GM20431 (cell line): Measurements from ENCODE around the gene FMNL1.

ENCODE experiments used
- in situ Hi-C: fragments of 300-500 bp; cut with MseI, MboI; formaldehyde crosslinking; loops from one replicate; pipeline ENCODE4 v1.15.0; 2020; ENCODE audit warnings: low sequenced_read_pairs; ENCODE audit not compliant: unreplicated experiment

FMNL1 gene

DNA sequence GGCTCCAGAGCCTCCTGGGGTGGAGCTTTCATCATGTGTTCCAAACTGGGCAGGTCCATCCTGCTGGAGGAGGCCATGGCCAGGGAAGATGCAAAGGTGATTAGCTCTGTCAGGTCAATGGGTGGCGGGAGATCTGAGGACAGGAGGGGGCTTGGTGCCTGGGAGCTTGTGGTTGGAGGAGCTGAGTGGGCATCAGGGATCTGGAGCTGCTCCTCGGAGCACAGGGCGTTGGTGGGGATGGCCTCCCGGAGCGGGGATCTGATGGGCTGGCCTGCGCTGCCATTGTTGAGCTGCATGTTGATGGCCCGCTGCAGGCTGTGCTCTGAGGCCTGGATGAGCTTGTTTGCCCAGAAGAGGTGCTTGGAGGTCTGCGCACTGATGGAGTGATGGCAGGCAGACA is 33.7 kb downstream of the FMNL1 start:
- in situ Hi-C loops: no loop called here

DNA sequence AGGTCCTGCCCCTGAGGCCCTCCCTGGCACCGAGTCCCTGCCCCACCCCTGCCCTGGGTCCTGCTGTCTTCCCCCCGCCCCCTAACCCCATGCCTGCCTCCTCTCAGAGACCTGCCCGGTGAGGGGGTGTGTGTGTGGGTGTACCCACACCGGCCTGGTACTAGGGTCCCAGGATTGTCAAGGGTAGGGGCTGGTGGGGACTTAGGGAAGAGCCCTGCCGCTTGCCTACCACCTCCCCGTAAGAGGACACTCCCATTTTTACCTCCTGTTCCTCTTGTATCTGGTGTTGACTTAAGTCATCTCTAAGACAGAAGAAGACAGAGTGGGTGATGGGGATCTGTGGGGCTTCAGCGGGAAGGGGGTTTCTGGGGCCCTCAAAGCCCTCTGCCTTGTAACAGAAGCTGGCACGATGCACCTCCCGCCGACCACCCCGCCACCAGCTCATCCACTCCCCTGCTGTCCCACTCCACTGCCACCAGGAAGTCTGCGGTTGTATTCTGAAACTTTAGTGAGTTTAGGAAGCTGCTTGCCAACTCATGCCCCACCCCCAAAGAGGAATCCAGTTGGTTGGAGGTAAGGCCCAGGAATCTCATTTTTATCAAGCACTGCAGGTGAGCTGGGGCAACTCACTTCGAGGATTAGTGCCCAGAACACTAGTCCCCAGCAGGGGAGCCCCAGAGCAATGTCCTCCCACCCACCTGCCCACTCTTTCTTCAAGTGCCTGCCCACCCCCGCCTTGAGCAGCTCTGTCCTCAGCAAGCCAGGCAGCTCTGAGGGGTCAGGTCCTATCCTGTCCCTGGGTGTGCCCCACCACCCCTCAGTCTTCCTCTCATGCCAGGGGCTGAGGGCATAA is 34.7 kb downstream of the FMNL1 start:
- in situ Hi-C loops: no loop called here

DNA sequence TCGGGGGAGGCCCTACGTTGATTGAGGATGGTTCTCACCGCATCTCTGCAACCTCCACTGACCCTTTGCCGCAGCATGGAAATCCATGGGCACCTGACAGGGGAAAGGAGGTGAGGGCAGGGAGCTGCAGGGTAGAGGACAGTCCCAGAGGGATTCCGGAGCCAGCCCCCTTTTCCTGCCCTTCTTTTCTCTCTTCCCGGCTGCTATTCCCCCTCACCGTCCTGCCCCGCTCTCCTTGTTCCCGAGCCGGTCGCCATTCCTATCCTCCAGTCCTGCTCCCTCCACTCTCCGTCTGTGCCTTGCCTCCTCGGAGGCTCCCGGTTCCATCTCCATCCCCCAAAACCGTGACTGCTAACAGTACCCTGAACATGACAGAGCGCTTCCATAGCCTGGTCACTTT is 35.4 kb downstream of the FMNL1 start:
- in situ Hi-C loops: no loop called here

DNA sequence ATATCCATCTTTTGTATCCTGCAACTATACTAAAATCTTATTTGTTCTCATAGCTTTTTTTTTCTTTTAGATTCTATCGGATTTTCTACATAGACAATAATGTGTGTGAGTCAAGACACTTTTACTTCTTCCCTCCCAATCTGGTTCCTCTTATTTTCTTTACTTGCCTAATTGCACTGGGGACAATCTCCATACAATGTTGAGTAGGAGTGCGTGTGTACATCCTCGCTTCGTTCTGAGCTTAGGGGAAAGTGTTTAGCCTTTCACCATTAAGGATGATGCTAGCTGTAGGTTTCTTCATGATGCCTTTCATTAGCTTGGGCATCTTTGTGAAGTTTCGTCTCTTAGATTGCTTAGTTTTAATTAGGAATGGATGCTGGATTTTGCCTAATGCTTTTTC is 37.3 kb downstream of the FMNL1 start:
- in situ Hi-C loops: no loop called here

DNA sequence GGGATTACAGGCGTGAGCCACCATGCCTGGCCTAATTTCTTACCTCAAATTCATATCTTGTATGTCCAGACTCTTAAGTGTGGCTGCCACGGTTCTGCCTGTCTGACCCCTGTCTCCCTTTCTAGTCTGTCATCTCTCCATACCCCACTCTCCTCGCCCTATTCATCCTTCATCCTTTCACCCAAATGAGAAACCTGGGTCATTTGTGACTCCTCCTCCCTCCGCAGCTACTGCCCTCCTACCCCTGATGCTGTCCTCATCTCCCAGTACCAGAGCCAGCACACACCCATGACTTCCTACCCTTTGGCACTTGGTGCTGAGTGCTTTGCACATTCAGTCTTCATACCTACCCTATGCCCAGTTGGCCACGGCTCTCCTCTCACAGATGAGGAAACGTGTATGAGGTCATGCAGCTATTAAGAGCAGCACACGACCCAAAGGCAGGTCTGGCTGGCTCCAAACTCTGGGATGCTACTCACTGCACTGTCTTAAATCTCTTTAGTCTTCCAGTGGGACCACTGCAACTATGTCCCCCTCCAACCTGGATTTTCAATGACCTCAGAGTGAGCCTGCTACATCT is 38.6 kb downstream of the FMNL1 start:
- in situ Hi-C loops: loop anchor here (10.0 kb wide), 1 partner anchor 45 kb away; no protein-coding TSS in a partner anchor

DNA sequence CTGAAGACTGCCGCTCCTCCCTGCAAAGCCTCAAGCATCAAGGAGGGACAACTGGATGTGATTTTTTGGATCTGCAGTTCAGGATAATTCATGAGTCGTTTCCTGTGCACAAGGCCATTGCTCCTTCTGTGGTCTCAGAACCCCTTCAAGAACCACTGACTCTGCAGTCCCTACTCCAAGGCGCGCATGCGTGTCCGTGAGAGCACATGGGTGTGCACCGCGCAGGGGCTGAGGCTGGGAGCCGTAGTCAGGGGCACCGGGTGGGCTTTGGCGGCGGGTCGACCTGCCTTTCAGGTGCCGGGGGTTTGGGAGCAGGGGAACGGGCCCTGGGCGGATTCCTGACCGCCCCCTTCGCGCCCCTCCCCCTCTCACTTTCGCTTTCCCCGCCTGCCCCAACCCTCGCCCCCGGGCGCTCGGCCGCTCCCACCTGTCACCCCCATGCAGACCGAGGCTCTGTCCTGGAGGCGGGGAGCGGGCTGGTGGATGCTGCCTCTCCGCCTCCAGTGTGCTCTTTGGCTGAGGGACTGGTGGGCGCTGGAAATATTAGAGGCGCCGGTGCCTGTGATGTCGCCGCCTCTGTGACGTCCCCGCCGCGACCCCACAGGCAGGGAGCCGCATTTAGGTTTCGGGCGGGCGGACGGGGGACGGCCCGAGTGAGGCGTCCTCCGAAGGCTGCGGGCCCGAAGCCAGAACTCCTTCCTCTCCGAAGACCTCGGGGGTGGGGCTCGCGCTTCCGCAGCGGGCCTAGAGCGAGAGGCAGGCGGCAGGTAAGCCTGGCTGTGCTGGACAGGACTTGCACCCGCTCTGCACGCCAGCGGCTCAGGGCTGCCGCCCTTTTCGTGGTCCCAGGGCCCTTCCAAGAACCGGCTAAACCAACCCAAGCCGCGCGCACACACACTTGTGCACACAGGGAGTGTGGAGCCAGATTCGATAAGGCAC is 40.2 kb downstream of the FMNL1 start, which contains the start of gene SPATA32:
TSS of gene SPATA32 (minus strand) at position 518 of the 939 bp plus-strand sequence. CDS start at position 440, 78 bp downstream.
- in situ Hi-C loops: loop anchor here (10.0 kb wide), 1 partner anchor 47 kb away; no protein-coding TSS in a partner anchor

DNA sequence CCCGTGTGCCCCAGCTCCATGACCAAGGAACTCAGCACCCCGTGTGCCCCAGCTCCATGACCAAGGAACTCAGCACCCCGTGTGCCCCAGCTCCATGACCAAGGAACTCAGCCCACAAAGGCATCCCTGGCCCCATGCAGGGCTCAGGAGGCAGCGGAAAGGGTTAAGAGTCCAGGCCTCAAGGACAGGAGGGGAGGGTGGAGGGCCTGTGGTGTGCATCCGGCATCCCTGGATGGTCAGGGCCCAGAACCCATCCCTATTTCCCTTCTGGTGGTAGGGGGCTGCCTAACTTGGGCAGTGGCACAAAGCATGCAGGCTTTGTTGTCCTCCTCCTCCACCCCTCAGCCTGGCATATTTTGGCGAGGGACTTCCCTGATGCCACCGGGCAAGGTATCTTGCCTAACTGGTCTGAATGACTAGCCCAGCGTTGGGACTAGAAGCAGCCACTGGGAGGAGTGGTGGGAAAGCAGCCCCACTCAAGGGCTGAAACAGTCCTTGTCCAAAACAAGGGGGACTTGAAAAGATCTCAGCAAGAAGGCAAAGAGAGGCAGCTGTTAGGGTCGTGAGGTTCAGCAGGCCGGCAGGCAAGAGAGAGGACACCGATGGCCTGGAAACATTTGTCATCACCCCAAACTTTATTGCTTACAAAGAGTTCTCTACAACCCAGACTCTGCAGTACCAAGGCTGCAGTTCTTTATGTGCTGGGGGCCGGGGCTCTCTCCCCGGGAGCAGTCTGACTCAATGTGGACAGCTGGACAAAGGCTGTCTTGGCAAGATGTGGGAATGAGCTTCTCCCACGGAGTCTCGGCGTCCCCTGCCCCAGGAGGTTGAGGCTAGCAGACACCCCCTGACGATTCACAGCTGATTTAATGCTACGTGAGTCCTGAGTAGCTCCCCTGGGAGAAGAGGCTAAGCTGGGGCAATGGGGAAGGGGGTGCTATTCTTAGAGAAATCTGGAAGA is 41.1 kb downstream of the FMNL1 start:
- in situ Hi-C loops: loop anchor here (10.0 kb wide), 1 partner anchor 48 kb away; no protein-coding TSS in a partner anchor

DNA sequence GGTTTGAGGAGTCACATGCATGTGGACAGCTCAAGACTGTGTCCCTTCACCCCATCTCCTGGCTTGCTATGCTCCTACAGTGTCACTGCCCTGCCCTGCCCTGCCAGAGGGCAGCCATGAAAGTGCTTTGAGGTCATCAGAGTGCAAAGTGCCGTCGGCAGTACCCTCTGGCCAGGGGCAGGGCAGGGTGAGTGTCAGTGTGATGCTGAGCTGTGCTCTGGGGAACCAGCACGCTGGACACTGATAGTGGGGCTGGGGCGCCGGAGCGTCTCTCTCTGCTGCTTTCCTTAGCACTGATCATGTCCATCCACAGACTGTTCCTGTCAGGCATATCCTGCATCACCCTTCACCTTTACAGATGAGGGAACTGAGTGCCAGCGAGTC is 41.8 kb downstream of the FMNL1 start:
- in situ Hi-C loops: loop anchor here (10.0 kb wide), 1 partner anchor 49 kb away; no protein-coding TSS in a partner anchor

DNA sequence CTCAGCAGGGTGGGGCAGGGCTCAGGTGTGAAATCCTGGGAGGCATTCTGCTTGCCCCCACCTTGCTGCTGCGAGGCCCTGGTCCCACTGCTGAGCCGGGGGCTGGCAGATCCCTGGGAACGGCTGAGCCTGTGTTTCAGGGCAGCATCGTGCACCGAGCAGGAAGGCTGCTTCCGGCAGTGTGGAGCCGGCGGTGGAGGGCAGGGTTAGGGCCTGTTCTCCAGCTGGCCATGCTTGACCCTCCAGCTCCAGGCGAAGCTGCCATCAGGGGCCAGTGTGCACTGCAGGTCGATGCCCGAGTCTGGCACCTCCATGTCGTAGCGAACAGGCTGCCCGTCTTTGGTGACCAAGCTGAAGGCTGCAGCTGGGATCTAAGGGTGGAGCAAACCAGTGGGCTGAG is 42.7 kb downstream of the FMNL1 start:
- in situ Hi-C loops: loop anchor here (10.0 kb wide), 1 partner anchor 50 kb away; no protein-coding TSS in a partner anchor

DNA sequence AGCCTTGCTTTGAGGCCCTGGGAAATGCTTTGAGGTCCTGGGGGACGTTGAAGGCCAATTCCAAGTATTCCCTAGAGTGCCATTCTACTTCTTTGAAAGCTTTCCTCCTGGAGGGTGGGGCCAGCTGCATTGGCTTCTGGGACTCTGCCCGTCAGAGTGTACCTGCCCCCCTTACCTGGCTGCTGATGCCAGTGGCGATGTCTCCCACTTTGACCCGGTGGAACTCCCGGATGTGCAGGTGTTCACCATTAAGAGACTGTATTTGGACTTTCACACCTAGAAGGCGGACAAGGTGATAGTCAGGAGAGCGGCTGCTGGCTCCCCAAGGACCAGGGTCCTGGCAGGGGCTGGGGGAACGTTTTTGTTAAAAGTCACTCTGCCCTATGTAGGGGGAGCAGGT is 43.3 kb downstream of the FMNL1 start:
- in situ Hi-C loops: loop anchor here (10.0 kb wide), 1 partner anchor 50 kb away; no protein-coding TSS in a partner anchor

DNA sequence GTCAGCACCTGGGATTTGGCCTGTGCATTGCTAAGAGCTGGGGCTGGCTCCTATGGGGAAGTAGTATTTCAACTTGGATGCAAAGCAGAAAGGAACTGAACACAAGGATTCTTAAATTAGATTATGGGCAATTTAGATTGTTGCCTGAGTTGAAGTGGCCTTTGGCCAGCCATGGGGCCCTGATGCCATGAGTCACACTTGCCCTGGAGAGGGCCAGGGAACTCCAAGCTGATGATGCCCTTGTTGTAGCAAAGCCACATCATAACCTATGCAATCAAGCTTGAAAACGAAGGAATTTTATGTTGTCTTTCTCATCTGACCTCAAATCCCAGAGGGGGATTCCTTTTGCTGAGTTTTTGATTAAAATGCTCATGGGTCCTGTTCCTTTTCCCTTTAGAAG is 44.1 kb downstream of the FMNL1 start:
- in situ Hi-C loops: loop anchor here (10.0 kb wide), 1 partner anchor 51 kb away; no protein-coding TSS in a partner anchor

DNA sequence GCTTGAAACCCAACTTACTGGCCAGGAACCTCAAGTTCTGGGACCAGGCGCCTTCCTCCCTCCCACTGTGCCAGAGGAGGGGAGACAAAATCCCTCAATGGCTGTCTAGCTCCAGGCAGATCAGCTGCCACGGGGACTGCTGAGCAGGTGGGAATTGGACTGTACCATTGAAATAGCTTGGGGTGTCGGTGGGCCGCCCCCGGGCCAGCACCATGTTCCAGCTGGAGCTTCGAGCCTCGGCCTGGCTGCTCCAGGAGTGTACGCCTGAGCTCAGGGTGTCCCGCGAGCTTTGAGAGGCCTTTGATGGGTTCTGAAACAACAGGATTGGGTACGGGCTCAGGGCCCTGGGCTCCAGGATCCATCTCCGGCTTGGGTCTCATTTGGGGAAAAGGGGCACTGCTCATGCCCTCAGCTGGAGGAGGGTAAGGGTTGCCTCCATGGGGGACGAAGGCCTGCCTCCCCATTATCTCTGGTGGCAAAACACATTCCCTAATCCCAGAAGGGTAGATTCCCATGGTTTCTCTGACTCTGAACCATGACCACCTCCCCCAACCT is 44.8 kb downstream of the FMNL1 start:
- in situ Hi-C loops: loop anchor here (10.0 kb wide), 1 partner anchor 52 kb away; no protein-coding TSS in a partner anchor

DNA sequence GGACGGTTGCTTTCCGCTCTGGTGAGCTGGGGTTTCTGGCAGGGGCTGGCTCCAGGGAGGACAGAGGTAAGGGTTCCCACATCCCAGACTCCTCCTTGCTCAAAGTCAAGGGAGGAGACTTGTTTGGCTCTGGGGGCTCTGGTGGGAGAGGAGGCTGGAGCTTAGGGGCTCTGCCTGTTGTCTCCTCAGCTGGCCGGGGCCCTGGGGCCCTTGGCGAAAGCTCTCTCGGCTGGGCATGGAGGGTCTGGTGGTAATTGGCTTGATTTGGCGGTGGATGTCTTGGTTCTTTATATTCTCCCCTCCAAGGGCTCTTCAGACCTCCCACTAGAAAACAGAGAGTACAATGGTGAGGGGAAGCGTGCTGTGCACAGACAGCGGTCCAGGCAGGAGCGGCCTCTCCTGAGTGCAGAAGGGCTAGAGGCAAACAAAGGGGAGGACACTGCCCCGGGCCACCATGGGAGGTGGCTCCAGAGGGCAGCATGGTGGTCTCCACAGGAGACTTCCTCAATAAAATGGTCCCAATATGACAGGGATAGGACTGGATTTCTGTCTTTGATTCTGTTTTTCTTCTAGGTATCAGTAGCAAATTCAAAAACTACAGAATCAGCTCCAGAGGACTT is 45.9 kb downstream of the FMNL1 start:
- in situ Hi-C loops: loop anchor here (10.0 kb wide), 1 partner anchor 53 kb away; no protein-coding TSS in a partner anchor

DNA sequence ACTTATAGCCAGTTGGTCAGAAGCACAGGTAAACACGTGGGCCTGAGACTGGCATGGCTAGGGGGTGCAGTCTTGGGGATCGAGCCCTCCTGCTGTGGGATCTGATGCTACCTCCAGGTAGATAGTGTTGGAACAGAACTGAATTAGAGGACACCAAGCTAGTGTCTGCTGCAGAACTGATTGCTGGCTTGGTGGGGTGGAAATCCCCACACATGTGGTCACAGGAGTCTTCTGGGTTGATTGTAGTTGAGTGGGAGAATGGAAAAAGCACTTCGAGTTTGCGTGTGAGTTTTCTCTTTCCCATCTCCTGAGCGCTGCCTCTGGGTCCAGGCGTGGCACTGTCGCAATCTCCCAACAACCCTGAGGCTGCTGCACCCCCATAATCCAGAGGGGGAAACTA is 48.2 kb downstream of the FMNL1 start:
- in situ Hi-C loops: loop anchor here (10.0 kb wide), 1 partner anchor 55 kb away; no protein-coding TSS in a partner anchor

DNA sequence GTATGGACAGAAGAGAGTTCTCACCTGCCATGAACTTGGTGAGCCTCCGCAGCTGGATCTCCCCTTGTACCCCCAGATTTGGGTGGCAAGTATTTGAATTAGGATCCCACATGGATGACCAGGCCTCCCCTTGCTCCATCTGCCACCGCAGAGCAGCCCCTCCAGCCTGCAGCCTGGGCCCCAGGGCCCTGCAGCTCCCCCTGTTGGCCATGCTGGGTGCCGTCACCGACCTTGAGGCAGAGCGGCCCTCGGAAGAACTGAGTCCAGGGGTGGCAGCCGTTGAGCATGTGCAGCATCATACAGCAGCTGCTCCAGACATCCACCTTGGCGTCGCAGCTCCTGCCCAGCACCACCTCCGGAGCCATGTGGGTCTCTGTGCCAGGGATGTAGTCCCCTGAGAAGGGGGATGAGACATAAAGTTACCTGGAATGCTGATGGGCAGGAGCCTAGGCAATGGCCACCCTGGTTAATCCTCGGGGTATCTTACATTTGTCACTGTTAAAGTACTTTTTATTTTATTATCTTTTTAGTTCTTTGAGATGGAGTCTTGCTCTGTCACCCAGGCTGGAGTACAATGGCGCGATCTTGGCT is 49.2 kb downstream of the FMNL1 start:
- in situ Hi-C loops: no loop called here

DNA sequence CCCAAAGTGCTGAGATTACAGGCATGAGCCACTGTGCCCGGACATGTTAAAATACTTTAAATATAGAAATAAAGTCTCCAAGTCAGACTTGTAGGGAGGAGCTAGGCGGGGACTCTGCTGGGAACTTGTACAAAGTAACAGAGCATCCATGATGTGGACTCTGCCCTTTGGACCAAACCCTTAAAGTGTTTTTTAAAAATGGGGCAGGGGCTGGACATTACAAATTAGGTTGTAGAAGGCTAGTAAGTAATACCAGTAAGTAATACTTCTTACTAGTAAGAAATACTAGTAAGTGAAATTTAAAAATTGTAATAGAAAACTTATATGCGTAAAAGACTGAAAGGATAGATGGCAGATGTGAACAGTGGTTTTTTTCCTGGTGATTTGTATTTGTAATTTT is 49.9 kb downstream of the FMNL1 start:
- in situ Hi-C loops: no loop called here

DNA sequence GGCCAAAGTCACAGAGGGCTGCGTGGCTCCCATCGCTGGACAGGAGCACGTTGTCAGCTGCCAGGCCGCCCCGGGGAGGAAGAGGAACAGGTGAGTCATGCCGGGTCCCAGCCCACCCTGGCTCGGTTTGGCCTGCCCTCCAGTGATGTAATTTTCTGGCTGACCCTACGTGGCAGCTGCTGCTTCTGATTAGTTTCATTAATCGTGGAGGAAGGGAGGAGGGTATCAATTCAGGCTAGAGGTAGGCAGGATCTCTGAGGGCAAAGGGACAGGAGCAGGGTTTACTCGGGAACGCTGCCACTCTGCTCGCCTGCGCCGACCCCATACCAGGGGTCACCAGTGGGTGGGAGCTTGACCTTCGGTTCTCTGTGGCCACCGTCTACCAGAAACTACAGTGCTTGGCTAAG is 51.9 kb downstream of the FMNL1 start:
- in situ Hi-C loops: no loop called here

DNA sequence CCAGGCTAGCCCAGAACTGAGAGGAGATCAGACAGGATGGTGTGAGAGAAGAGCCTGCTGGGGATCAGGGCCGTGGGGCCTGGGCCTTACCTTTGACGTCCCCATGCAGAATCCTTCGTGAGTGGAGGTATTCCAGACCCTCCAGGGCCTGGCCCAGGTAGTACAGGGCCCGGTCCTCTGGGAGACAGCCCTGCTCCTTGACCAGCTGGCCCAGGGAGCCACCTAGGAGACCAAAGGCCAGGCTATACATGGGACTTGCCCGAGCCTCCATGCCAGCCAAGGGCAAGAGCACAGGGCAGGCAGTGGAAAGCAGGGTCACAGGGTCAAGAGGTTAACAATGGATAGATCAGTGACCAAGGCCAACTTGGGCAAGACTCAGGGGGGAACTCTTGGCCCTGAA is 52.3 kb downstream of the FMNL1 start:
- in situ Hi-C loops: no loop called here
